Karpas-422 (cell line): ENCODE data around the gene COL8A1. TPM values are rescaled to one million over a fixed set of nuclear protein-coding genes. Genes with fewer than 3 reads are reported as not detected.

ENCODE experiments used
- DNase-seq: peaks from one replicate; pipeline ENCODE4 v3.0.0-alpha.2; 2015
- H2AFZ ChIP-seq: fragments of 200-600 bp; sonication (generic); 2 replicates; pipeline ENCODE4 v1.6.1; 2014; ENCODE audit warnings: antibody characterized with exemption, low read length, mixed read lengths
- H3K27ac ChIP-seq: fragments of 200-600 bp; sonication (generic); 2 replicates; pipeline ENCODE4 v1.5.1; 2014; ENCODE audit warnings: mild to moderate bottlenecking, low read length, moderate library complexity
- H3K27me3 ChIP-seq: fragments of 200-600 bp; sonication (generic); 2 replicates; pipeline ENCODE4 v1.6.1; 2014; ENCODE audit warnings: low read length, mixed read lengths
- H3K36me3 ChIP-seq: fragments of 200-600 bp; sonication (generic); 2 replicates; pipeline ENCODE4 v1.6.1; 2014; ENCODE audit warnings: low read length, mixed read lengths; ENCODE audit not compliant: insufficient read depth
- H3K4me1 ChIP-seq: fragments of 200-600 bp; sonication (generic); 2 replicates; pipeline ENCODE4 v1.6.1; 2014; ENCODE audit warnings: mild to moderate bottlenecking, low read length, mixed read lengths
- H3K4me2 ChIP-seq: fragments of 200-600 bp; sonication (generic); 2 replicates; pipeline ENCODE4 v1.6.1; 2014; ENCODE audit warnings: low read length, low read depth, mild to moderate bottlenecking; ENCODE audit not compliant: poor library complexity, severe bottlenecking
- H3K4me3 ChIP-seq: fragments of 200-600 bp; sonication (generic); 2 replicates; pipeline ENCODE4 v1.5.1; 2014; ENCODE audit warnings: mild to moderate bottlenecking, antibody characterized with exemption, low read length, mixed read lengths
- H3K79me2 ChIP-seq: fragments of 200-600 bp; sonication (generic); 2 replicates; pipeline ENCODE4 v1.6.1; 2014; ENCODE audit warnings: mild to moderate bottlenecking, low read length, mixed read lengths
- H3K9ac ChIP-seq: fragments of 200-600 bp; sonication (generic); 2 replicates; pipeline ENCODE4 v1.6.0; 2014; ENCODE audit warnings: low read length
- H3K9me2 ChIP-seq: fragments of 200-600 bp; sonication (generic), shearing (Covaris generic); replicated peaks from 2 replicates; pipeline ENCODE4 v1.6.0; 2014; ENCODE audit warnings: mild to moderate bottlenecking, low read length, moderate library complexity; ENCODE audit not compliant: insufficient read depth
- H3K9me3 ChIP-seq: fragments of 300-700, 200-600 bp; sonication (generic); 2 replicates; pipeline ENCODE4 v1.6.1; 2014; ENCODE audit warnings: low read length, mixed read lengths
- H4K20me1 ChIP-seq: fragments of 200-600 bp; sonication (generic); 2 replicates; pipeline ENCODE4 v1.6.1; 2014; ENCODE audit warnings: mild to moderate bottlenecking, antibody characterized with exemption, low read length, low read depth; ENCODE audit not compliant: insufficient read depth
- total RNA-seq: library from RNA; depleted of rRNA; stranded (reverse); fragments of >200 nt; shearing (Covaris generic); gene quantifications from 2 replicates; pipeline ENCODE4 v1.2.3, GENCODE V29; 2014; ENCODE audit warnings: low replicate concordance

Gene COL8A1
- total RNA-seq, 1 experiment from 2014 or later, result not detected

GRCh38 chr3:99656624-99657023 lies 18.2 kb downstream of the COL8A1 start:
- no peaks in the 10 kb centered on the region for H3K36me3 ChIP-seq
- DNase-seq, result no peak
- H3K4me2 ChIP-seq, result no peak overlapping the region
- no peak overlapping the region for H2AFZ ChIP-seq
- no peak overlapping the region for H3K27ac ChIP-seq
- H3K4me1 ChIP-seq, result no peaks in the 10 kb centered on the region
- H3K9me2 ChIP-seq, result no peaks in the 10 kb centered on the region
- no peak overlapping the region for H3K4me3 ChIP-seq
- no peaks in the 10 kb centered on the region for H4K20me1 ChIP-seq
- H3K27me3 ChIP-seq, result no peaks in the 10 kb centered on the region
- no peak overlapping the region for H3K9ac ChIP-seq
- no peaks in the 10 kb centered on the region for H3K79me2 ChIP-seq
- no peaks in the 10 kb centered on the region for H3K9me3 ChIP-seq

DNA sequence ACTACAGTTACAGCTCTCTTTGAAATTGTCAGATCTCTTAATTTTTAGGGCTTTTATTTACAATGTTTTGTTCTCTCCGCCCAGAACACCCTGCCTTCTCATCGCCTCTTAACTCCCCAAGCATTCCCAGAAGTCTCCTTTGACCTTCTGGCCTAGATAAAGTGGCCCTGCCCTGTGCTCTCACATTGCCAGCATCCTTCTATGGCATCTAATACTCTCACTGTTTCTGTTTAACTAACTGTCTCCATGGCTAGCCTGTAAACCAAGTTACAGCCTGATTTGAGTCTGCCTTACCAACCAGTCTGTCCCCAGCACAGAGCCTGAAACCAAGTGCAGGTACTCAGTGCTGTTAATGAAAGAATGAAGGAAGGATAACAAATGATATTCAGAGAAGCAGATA lies 19.9 kb downstream of the COL8A1 start:
- H3K4me1 ChIP-seq, result no peaks in the 10 kb centered on the region
- H3K79me2 ChIP-seq, result no peaks in the 10 kb centered on the region
- no peak overlapping the region for H3K9ac ChIP-seq
- no peak for DNase-seq
- no peaks in the 10 kb centered on the region for H3K9me3 ChIP-seq
- no peaks in the 10 kb centered on the region for H3K36me3 ChIP-seq
- no peaks in the 10 kb centered on the region for H3K27me3 ChIP-seq
- H2AFZ ChIP-seq, result no peak overlapping the region
- no peaks in the 10 kb centered on the region for H3K9me2 ChIP-seq
- H3K27ac ChIP-seq, result no peak overlapping the region
- no peak overlapping the region for H3K4me2 ChIP-seq
- H4K20me1 ChIP-seq, result no peaks in the 10 kb centered on the region
- no peak overlapping the region for H3K4me3 ChIP-seq

DNA sequence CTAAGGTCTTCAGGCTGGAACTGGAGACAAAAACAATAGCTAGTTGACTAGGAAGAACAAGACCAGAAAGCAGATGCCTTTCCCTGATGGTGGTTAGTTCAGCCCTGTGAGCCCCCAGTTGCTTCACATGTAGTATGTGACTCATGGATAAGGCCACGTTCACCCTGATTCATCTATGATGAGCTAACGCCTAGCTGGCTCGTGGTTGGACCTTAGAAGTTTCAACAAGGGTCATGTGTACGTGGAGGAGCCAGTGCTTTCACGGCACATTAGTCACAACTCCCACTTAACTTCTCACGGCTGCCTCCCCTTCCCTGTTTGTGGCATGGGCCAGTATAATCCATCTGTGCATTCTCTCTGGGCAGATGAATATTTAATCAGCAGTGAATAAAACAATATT lies 20.6 kb downstream of the COL8A1 start:
- H2AFZ ChIP-seq, result no peak overlapping the region
- no peak overlapping the region for H3K9ac ChIP-seq
- no peaks in the 10 kb centered on the region for H4K20me1 ChIP-seq
- no peak overlapping the region for H3K4me3 ChIP-seq
- no peaks in the 10 kb centered on the region for H3K36me3 ChIP-seq
- H3K9me2 ChIP-seq, result no peaks in the 10 kb centered on the region
- no peak overlapping the region for H3K27ac ChIP-seq
- H3K9me3 ChIP-seq, result no peaks in the 10 kb centered on the region
- no peak overlapping the region for H3K4me2 ChIP-seq
- DNase-seq, result no peak
- H3K4me1 ChIP-seq, result no peaks in the 10 kb centered on the region
- H3K79me2 ChIP-seq, result no peaks in the 10 kb centered on the region
- H3K27me3 ChIP-seq, result no peaks in the 10 kb centered on the region

DNA sequence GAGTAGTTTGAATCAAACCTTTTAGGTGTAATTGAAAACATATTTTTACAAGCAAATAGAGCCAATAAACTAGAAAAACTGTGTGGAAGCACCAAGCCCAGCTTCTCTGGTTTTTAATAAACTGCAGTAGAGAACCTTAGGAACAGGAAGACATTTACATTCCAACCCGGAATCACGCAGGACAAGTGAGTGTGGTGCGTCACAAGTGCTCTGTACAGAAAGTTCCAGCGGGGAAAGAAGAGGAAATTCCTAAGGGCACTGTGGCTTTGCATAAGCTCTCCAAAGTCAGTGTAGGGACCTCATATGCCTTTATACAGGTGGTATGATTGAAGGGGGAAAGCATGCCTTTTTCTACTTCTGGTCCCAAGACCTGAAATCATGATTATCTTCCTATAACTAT lies 21.6 kb downstream of the COL8A1 start:
- Histone ChIP-seq H2AFZ (no peak overlapping the region), H3K79me2 (no peaks in the 10 kb centered on the region), H3K4me3 (no peak overlapping the region), H3K9me2 (no peaks in the 10 kb centered on the region), H3K9me3 (no peaks in the 10 kb centered on the region), H3K4me1 (no peaks in the 10 kb centered on the region), H3K4me2 (no peak overlapping the region), H3K27me3 (no peaks in the 10 kb centered on the region), H3K36me3 (no peaks in the 10 kb centered on the region), H3K27ac (no peak overlapping the region), H4K20me1 (no peaks in the 10 kb centered on the region), H3K9ac (no peak overlapping the region)
- DNase-seq, result no peak

DNA sequence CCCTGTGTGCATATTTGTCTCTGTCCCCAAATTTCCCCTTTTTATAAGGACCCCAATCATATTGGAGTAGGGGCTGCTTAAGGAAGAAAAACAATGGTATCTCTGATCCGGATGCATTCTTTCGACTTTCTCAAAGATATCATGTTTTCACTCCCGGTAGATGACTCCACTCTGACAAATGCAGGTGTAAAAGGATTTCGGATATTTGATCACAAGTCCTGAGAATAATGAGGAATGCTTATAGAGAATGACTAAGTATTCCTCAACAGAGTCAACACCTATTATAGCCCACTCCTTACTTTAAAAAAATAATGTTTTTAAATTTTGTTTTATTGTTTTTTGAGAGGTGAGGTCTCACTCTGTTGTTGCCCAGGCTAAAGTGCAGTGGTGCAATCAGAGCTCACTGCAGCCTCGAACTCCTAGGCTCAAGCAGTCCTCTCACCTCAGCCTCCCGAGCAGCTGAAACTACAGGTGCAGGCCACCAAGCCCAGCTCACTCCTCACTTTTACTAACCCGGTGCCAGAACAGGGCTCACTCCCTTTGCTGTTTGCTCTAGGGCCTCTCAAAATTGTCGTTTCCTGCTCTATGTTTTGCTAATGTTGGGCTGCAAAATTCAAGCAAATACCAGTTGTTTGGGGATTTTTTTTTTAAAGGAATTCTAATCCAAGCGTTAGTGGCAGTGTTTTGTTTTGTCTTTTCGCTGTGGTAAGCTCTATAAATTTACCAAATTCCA lies 24.6 kb downstream of the COL8A1 start:
- Histone ChIP-seq H3K79me2 (no peaks in the 10 kb centered on the region), H3K9ac (no peak overlapping the region), H3K9me2 (no peaks in the 10 kb centered on the region), H4K20me1 (no peaks in the 10 kb centered on the region), H3K4me2 (no peak overlapping the region), H3K9me3 (no peaks in the 10 kb centered on the region), H3K4me3 (no peak overlapping the region), H3K27ac (no peak overlapping the region), H3K4me1 (no peaks in the 10 kb centered on the region), H3K36me3 (no peaks in the 10 kb centered on the region), H2AFZ (no peak overlapping the region), H3K27me3 (no peaks in the 10 kb centered on the region)
- peak; percentile 17 for DNase-seq

- H3K4me3 ChIP-seq, result no peak overlapping the region
- no peak for DNase-seq
- no peaks in the 10 kb centered on the region for H3K36me3 ChIP-seq
- H2AFZ ChIP-seq, result no peak overlapping the region
- no peak overlapping the region for H3K4me2 ChIP-seq
- H3K27me3 ChIP-seq, result no peaks in the 10 kb centered on the region
- no peaks in the 10 kb centered on the region for H3K79me2 ChIP-seq
- no peaks in the 10 kb centered on the region for H3K9me3 ChIP-seq
- no peaks in the 10 kb centered on the region for H3K4me1 ChIP-seq
- no peaks in the 10 kb centered on the region for H3K9me2 ChIP-seq
- H3K27ac ChIP-seq, result no peak overlapping the region
- no peaks in the 10 kb centered on the region for H4K20me1 ChIP-seq
- no peak overlapping the region for H3K9ac ChIP-seq
Measured at GRCh38 chr3:99663977-99664376, 25.6 kb downstream of the COL8A1 start.

DNA sequence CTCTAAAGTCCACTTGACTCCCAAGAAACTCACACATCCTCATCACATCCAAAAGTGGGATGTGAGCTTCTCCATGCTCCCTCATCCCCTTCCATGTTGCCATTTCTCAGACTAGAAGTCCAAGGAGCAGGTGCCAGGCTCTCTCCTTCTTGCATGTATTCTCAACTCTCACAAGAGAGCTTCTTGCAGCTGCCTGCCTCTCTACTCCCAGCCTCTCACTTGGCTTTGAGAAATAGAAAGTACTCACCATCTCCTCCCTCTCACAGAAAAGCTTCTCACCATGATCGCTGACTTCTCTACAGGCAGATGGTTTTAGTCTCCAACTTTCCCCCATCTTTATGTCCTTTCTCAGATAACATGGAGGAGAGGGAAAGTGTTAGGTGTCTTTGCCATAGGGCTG lies 26.6 kb downstream of the COL8A1 start:
- Histone ChIP-seq H3K4me2 (no peak overlapping the region), H3K36me3 (no peaks in the 10 kb centered on the region), H3K9ac (no peak overlapping the region), H3K9me2 (no peaks in the 10 kb centered on the region), H3K9me3 (no peaks in the 10 kb centered on the region), H3K4me3 (no peak overlapping the region), H3K79me2 (no peaks in the 10 kb centered on the region), H3K27ac (no peak overlapping the region), H4K20me1 (no peaks in the 10 kb centered on the region), H3K27me3 (no peaks in the 10 kb centered on the region), H2AFZ (no peak overlapping the region), H3K4me1 (no peaks in the 10 kb centered on the region)
- DNase-seq, result no peak

DNA sequence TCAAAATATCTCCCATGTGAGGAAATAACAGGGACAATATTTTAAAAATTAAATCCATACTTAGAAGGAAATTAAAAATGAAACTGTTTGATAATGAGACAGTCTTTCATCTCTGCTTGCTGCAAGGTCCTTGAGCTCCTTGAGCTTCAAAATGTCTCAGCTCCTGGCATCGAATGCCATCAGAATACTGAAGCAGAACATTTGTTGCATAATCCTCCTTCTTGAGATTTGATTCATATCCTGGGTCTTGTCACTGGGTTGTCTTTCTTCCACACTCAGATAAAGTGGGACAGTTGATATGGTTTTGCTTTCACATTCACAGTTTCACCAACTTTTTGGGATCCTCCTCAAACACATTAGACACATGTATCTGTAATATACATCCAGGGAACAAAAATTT lies 27.8 kb downstream of the COL8A1 start:
- Histone ChIP-seq H3K4me1 (no peaks in the 10 kb centered on the region), H3K27me3 (no peaks in the 10 kb centered on the region), H2AFZ (no peak overlapping the region), H3K4me3 (no peak overlapping the region), H3K9me3 (no peaks in the 10 kb centered on the region), H3K36me3 (no peaks in the 10 kb centered on the region), H4K20me1 (no peaks in the 10 kb centered on the region), H3K9ac (no peak overlapping the region), H3K4me2 (no peak overlapping the region), H3K79me2 (no peaks in the 10 kb centered on the region), H3K9me2 (no peaks in the 10 kb centered on the region), H3K27ac (no peak overlapping the region)
- DNase-seq, result no peak
